Endothelial cell of umbilical vein (primary cell): ENCODE measurements around the gene CAMTA2. TPM values are rescaled to one million over a fixed set of nuclear protein-coding genes. Genes with fewer than 3 reads are reported as not detected.

Experiments
- BruUV-seq: library from RNA; stranded (reverse); fragments of 400-500 nt; replicated peaks from 2 replicates; lab custom pipeline; 2021; lab: Mats Ljungman, UMichigan
- CTCF ChIA-PET: fragments of 300-600, 350-600 bp; sonication (Branson Sonifier 250); formaldehyde crosslinking; loops from one replicate; lab custom pipeline; 2021; ENCODE audit warnings: antibody characterized with exemption, inconsistent platforms; lab: Charles Lee
- POLR2A ChIA-PET: fragments of 300-600, 350-600 bp; sonication (Branson Sonifier 250); formaldehyde crosslinking; loops from one replicate; lab custom pipeline; 2021; ENCODE audit warnings: antibody characterized with exemption, inconsistent platforms; lab: Charles Lee
- DNase-seq: peaks from one replicate; pipeline ENCODE4 v3.0.0-alpha.2; 2011; ENCODE audit warnings: low read depth, low spot score
- FAIRE-seq: peaks from 2 replicates; lab custom pipeline; 2011; peaks lifted over from hg19 to GRCh38; lab: Jason Lieb, UNC
- H2AFZ ChIP-seq: 2 replicates; pipeline ENCODE4 v1.6.0; 2012; ENCODE audit warnings: low read depth, low read length, control low read depth, inconsistent platforms
- H3K27ac ChIP-seq: 2 replicates; pipeline ENCODE4 v1.5.1; 2011; ENCODE audit warnings: low read depth, mild to moderate bottlenecking, control low read depth, low read length, moderate library complexity; ENCODE audit not compliant: insufficient read depth
- H3K27me3 ChIP-seq, 2 experiments: 2 replicates each; pipeline versions ENCODE4 v1.6.0 to v1.6.1; 2011; ENCODE audit warnings: low read length in 2 of 2, mixed read lengths in 1 of 2; ENCODE audit not compliant: control insufficient read depth in 2 of 2, insufficient read depth in 2 of 2
- H3K36me3 ChIP-seq, 2 experiments: 2 replicates in 1 of 2; 3 replicates in 1 of 2; pipeline ENCODE4 v1.5.1; 2011; ENCODE audit warnings: low read length in 2 of 2, mild to moderate bottlenecking in 1 of 2, moderate library complexity in 1 of 2; ENCODE audit not compliant: control insufficient read depth in 2 of 2, insufficient read depth in 2 of 2; ENCODE audit errors: extremely low read depth in 1 of 2
- H3K4me1 ChIP-seq: 3 replicates; pipeline ENCODE4 v1.5.1; 2011; ENCODE audit warnings: mild to moderate bottlenecking, low read length; ENCODE audit not compliant: control insufficient read depth, insufficient read depth; ENCODE audit errors: extremely low read depth
- H3K4me2 ChIP-seq: 2 replicates; pipeline ENCODE4 v1.6.1; 2011; ENCODE audit warnings: low read length, control low read depth, mixed read lengths; ENCODE audit not compliant: insufficient read depth
- H3K4me3 ChIP-seq, 3 experiments: fragments of 200-600 bp in 1 of 3; sonication (generic), shearing (Covaris generic) in 1 of 3; replicated peaks in 1 of 3; 2 replicates each; pipeline ENCODE4 v1.5.1; 2011 to 2016; ENCODE audit warnings: control low read depth in 3 of 3, low read length in 3 of 3, mild to moderate bottlenecking in 2 of 3, inconsistent platforms in 1 of 3, low read depth in 1 of 3, moderate library complexity in 1 of 3; ENCODE audit not compliant: insufficient read depth in 1 of 3
- H3K79me2 ChIP-seq: 2 replicates; pipeline ENCODE4 v1.6.0; 2012; ENCODE audit warnings: low read length, inconsistent platforms; ENCODE audit not compliant: control insufficient read depth, insufficient read depth
- H3K9ac ChIP-seq: replicated peaks from 2 replicates; pipeline ENCODE3; 2011; ENCODE audit warnings: low read length, control low read depth; ENCODE audit not compliant: insufficient read depth; ENCODE audit errors: extremely low read depth
- H3K9me1 ChIP-seq: replicated peaks from 3 replicates; pipeline ENCODE4 v1.6.0; 2011; ENCODE audit warnings: mild to moderate bottlenecking, low read length; ENCODE audit not compliant: control insufficient read depth, insufficient read depth; ENCODE audit errors: extremely low read depth
- H3K9me3 ChIP-seq: replicated peaks from 2 replicates; pipeline ENCODE4 v1.5.1; 2012; ENCODE audit warnings: low read length, inconsistent platforms; ENCODE audit not compliant: control insufficient read depth, insufficient read depth
- H4K20me1 ChIP-seq: replicated peaks from 2 replicates; pipeline ENCODE3; 2011; ENCODE audit warnings: mild to moderate bottlenecking, low read length; ENCODE audit not compliant: control insufficient read depth, insufficient read depth; ENCODE audit errors: extremely low read depth
- CTCF ChIP-seq, 2 donors: IDR thresholded peaks; 1 replicate in 1 of 2; 2 replicates in 1 of 2; pipeline ENCODE4 v1.5.1; 2011; ENCODE audit warnings: low read length in 2 of 2, mild to moderate bottlenecking in 2 of 2, moderate library complexity in 2 of 2, control low read depth in 1 of 2, inconsistent platforms in 1 of 2, low read depth in 1 of 2; ENCODE audit not compliant: insufficient read depth in 1 of 2; ENCODE audit errors: extremely low read depth in 1 of 2
- EZH2 ChIP-seq: IDR thresholded peaks from 2 replicates; pipeline ENCODE4 v1.6.1; 2012; ENCODE audit warnings: borderline replicate concordance, low read depth, mild to moderate bottlenecking, moderate library complexity, low read length, inconsistent platforms; ENCODE audit not compliant: severe bottlenecking
- FOS ChIP-seq: IDR thresholded peaks from 2 replicates; pipeline ENCODE4 v1.6.1; 2011; ENCODE audit warnings: mild to moderate bottlenecking, low read length, moderate library complexity, borderline replicate concordance; ENCODE audit not compliant: insufficient read depth
- GATA2 ChIP-seq: IDR thresholded peaks from 2 replicates; pipeline ENCODE4 v1.7.0; 2011; ENCODE audit warnings: low read depth, mild to moderate bottlenecking, moderate library complexity, mixed read lengths, low read length; ENCODE audit not compliant: insufficient read length, insufficient read depth
- JUN ChIP-seq: IDR thresholded peaks from 2 replicates; pipeline ENCODE4 v1.6.1; 2011; ENCODE audit warnings: borderline replicate concordance, low read depth; ENCODE audit not compliant: insufficient read length, insufficient read depth
- MYC ChIP-seq: IDR thresholded peaks from one replicate; pipeline ENCODE4 v1.6.1; 2011; ENCODE audit warnings: mild to moderate bottlenecking, low read depth, low read length
- POLR2A ChIP-seq: IDR thresholded peaks from 2 replicates; pipeline ENCODE4 v1.6.1; 2012; ENCODE audit warnings: low read depth, mild to moderate bottlenecking, control low read depth, low read length
- POLR2AphosphoS5 ChIP-seq: IDR thresholded peaks from 2 replicates; pipeline ENCODE4 v1.6.1; 2012; ENCODE audit warnings: low read depth, mild to moderate bottlenecking, control low read depth, low read length, moderate library complexity; ENCODE audit not compliant: insufficient read depth
- dilution Hi-C: fragments of 300-500 bp; cut with MboI; formaldehyde crosslinking; loops from one replicate; pipeline ENCODE4 v1.15.0; 2019; ENCODE audit warnings: low sequenced_read_pairs; ENCODE audit not compliant: extremely low pct_ligation_motif_present
- intact Hi-C: fragments of 100-400 bp; cut with micrococcal nuclease; formaldehyde crosslinking; loops from one replicate; pipeline ENCODE4 v1.10.0; 2022
- polyA plus RNA-seq, 4 experiments: library from polyadenylated mRNA; depleted of rRNA in 3 of 4; stranded (reverse) in 3 of 4; unstranded in 1 of 4; fragments of >200 nt; gene quantifications; 2 replicates each; pipeline versions ENCODE4 v1.2.1 to v1.2.3, GENCODE V29; 2011 to 2012; ENCODE audit warnings: missing spikeins in 1 of 4
- total RNA-seq: library from RNA; stranded (reverse); gene quantifications from 2 replicates; pipeline ENCODE4 v1.2.3, GENCODE V29; 2021
- TF ChIP-seq, protein P1 (sequence below): IDR thresholded peaks from 2 replicates; pipeline ENCODE4 v1.6.1; 2011; ENCODE audit not compliant: insufficient read depth, insufficient read length

Gene CAMTA2
- total and polyA plus RNA-seq, 2 donors (not counting 3 experiments of a cell fraction or from before 2014, with no cell fraction given), result 33.8 to 51.0 TPM

- Histone ChIP-seq H3K27me3 (no peaks in the 10 kb centered on the region), H3K9me3 (no peaks in the 10 kb centered on the region), H3K79me2 (peaks cover 34% of the 10 kb centered on the region), H4K20me1 (no peaks in the 10 kb centered on the region), H3K4me3 (no peak overlapping the region), H3K4me2 (no peak overlapping the region), H3K36me3 (peaks cover 18 to 44% of the 10 kb centered on the region in 2 experiments), H3K9me1 (no peaks in the 10 kb centered on the region), H3K27ac (no peak overlapping the region), H3K4me1 (peaks cover 19% of the 10 kb centered on the region), H2AFZ (no peak overlapping the region), H3K9ac (no peak overlapping the region)
- DNase-seq, result no peak
- TF ChIP-seq FOS (no peak), EZH2 (no peak), JUN (no peak), POLR2A (no peak), MYC (no peak), GATA2 (no peak), POLR2AphosphoS5 (no peak), CTCF (IDR thresholded peaks at IDR 0.05; ENCODE audit: extremely low read depth in 1 of 2, insufficient read depth in 1 of 2, low read depth in 1 of 2, low read length in 2 of 2) (no peak)
- TF ChIP-seq, protein P1, sequence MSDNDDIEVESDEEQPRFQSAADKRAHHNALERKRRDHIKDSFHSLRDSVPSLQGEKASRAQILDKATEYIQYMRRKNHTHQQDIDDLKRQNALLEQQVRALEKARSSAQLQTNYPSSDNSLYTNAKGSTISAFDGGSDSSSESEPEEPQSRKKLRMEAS, result no peak
- no peak for FAIRE-seq
- ChIA-PET CTCF (interaction anchor here (1.2 to 4.2 kb wide), 3 partner anchors 14 to 91 kb away, joined by 3 to 21 read pairs (median 3); no protein-coding TSS in a partner anchor), POLR2A (no interaction called here)
- intact Hi-C loops, result no loop called here
- BruUV-seq, result no TSS peak
- dilution Hi-C loops, result no loop called here
Observed at GRCh38 chr17:5000237-5000639, 12.8 kb upstream of the CAMTA2 start.
